Activated naive CD4-positive, alpha-beta T cell (primary cell): Measurements from ENCODE around the gene WDHD1.
"Not testable (repeated sequence)": the region's sequence is repeated elsewhere in the genome, so short reads cannot be mapped to it uniquely, and the experiment has no call there.

ENCODE experiments used
- DNase-seq, 4 experiments: peaks; one replicate each; lab custom pipeline; 2025; lab: John Stamatoyannopoulos, UW

The WDHD1 gene

DNA sequence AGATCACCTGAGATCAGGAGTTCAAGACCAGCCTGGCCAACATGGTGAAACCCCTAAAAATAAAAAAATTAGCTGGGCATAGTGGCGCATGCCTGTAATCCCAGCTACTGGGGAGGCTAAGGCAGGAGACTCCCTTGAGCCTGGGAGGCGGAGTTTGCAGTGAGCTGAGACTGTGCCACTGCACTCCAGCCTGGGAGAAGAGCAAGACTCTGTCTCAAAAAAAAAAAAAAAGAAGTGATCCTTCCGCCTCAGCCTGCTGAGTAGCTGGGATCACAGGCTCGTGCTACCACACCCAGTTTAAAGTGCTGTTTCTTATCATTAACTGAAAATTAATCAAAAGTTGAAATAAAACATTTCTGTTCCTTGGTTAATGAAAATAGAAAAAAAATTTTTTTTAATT lies 117.9 kb downstream of the WDHD1 start:
- not testable (repeated sequence) for DNase-seq

DNA sequence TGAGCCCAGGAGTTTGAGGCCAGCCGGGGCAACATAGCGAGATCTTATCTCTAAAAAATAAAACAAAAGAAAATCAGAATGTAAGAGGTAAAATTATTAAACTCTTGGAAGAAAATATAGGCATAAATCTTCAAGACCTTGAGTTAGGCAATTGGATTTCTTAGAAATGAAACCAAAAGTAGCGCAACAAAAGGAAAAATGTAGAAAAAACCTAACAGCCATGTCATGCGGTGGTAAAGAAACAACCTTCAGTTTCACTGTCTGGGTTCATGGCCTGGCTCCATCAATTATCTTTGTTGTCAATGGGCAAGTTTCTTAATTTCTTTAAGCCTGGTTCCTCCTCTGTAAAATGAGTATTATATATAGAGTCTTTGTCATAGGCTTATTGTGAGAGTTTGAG lies 118.7 kb downstream of the WDHD1 start:
- no peak for DNase-seq

DNA sequence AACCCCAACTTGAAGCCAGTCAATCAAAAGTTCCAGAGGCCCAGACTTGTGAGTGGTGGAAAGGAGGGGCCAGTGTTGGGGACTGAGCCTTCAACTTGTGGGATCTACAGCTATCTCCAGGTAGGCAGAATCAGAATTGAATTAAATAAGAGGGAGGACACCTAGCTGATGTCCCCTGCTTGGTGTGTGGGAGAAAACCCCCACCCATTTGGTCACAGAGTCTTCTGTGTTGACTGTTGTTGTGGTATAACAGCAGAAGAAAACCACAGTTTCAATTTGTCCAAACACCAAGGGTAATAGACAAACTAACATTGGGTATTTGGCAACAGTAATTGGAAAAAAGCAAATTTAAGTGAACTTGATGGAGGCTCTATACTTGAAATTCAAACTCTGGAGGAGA lies 120.8 kb downstream of the WDHD1 start:
- no peak for DNase-seq

DNA sequence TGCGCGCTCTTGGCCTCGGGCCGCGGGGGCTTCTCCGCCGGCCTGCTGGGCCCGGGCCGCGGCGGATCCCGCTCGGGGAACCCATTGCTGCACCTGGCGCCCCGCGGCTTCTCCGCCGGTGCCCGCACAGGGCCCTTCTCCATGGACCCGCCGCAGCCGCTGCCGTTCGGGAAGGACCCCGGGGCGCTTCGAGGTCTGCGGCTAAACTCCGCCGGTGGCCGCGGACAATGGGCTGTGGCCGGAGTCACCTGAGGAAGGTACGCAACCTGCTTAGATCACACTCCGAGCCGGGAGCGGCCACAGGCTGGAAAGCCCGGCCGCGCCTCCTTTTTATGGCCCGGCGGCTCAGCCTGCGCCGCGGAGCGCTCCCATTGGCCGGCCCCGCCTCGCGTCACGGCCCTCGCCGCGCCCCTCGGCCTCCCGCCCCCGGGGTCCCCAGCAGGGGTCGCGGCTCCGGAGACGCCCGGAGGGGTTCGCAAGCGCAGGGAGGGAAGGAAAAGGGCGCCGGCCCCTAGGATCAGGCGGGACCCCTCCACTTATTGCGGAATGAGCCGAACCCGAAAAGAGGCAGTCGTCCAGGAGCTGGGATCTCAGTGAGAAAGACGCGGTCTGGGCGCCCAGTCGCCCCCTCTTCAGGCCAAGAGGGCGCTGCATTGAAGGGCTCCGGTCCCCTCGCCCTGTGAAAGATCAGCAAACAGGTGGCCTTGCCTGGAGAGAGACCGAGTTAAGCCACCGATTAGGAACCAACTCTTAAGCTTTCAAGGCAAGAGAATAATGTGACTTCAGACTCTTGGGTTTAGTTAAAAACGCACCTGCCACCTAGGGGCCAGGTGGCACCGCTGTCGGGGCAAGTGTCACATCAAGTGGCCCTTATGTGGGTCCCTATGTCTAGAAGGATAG lies 124.1 kb downstream of the WDHD1 start, which contains the start of gene GCH1:
Gene GCH1 (minus strand): TSS at position 306 of the 900 bp plus-strand sequence. CDS start 163 bp downstream, at position 143.
- peak; percentile 35 to 67 (median 47) for DNase-seq

DNA sequence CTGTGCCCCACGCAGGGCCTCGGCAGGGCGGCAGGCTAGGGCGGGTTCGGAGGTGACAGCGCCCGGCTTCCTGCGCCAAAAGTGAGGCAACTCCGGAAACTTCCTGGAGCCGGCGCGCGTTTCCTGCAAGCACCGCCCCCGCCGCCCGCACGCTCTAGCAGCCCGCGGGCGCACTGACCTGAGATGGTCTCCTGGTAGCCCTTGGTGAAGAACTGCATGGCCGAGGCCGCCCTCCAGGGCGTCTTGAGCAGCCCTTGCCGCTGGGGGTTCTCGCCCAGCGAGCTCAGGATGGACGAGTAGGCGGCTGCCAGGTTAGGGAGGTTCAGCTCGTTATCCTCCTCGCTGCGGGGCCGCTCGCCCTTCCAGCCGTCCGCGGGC lies 124.8 kb downstream of the WDHD1 start:
- peak; percentile 44 to 74 (median 54) for DNase-seq

DNA sequence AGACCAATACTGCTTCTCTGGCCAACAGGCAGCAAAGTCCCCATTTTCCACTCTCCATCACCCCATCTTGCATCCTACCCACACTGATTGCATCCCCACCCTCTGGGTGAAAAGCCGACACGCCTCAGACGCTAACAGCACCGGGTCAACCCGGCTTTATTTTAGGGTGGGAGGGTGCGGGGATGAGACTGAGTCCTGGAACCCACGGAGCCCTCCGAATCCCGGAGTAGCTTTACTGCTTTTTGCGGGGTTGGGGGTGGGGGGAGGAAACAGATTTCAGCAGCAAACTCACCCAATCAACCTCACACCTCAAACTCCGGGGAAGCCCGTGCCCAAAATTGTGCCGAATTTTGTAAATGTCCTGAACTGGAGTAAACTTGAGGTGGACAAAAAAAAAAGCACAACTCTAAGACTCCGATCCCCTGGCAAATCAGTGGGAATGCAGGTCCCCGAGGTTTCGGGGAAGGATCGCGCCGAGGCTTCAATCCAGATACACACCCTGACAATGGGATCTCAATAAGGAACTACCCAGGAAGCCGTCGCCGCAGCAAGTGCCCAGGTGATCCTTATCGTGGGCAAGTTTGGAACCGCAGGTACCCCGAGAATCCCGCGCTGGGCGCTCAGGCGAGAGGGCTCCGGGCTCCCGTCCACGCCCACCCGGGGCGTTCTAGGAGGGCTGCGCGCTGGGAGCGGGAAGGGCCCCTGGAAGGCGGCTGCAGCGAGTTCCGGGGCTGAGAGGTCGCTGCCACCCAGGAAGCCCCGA lies 125.3 kb downstream of the WDHD1 start:
- DNase-seq = no peak

DNA sequence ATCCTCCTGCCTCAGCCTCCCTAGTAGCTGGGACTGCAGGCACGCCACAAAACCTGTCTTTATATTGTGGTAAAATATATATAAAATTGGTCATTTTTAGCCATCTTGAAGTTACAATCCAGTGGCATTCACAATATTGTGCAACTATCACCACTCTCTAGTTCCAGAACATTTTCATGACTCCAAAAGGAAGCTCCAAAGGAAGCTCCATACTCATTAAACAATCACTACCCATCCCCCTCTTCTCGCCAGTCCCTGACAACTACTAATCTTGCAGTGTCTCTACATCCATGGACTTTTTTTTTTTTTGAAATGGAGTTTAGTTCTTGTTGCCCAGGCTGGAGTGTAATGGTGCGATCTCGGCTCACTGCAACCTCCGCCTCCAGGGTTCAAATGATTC lies 127.3 kb downstream of the WDHD1 start:
- DNase-seq = no peak

DNA sequence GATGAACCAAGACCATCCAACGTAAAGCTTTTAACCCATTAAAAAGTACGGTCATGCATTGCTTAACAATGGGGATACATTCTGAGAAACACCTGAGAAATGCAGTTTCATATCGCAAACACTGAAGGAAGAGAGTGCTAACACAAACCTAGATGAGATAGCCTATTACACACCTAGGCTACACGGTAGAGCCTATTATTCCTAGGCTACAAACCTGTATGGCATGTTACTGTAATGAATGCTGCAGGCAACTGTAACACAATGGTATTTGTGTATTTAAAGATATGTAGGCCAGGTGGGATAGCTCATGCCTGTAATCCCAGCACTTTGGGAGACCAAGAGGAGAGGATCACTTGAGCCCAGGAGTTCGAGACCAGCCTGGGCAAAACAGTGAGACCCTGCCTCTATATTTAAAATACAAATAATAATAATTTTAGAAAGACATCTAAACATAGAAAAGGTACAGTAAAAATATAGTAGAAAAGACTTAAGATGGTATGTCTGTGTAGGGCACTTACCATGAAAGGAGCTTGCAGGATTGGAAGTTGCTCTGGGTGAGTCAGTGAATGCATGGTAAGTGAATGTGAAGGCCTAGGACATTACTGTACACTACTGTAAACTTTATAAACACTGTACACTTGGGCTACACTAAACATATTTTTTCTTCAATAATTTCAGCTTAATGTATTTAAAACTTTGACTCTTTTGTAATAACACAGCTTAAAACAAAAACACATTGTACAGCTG lies 128.9 kb downstream of the WDHD1 start:
- DNase-seq = not testable (repeated sequence)

DNA sequence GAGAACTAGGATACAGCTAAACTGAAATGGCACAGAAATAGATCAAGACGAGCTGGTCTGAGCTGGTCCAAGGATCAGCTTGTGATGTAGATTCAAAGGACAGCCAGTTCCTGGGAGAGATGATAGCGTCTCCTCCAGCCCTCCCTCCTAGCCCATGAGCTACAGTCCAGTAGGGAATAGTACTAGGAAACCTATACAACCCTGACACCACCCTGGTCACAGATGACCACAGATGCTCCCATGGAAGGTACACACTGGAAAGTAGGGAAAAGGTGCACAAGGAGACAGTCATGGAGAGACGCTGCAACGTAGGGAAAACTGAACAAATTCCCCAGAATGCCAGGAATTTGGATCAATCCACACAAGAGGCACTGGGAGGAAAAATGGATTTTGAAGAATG lies 131.2 kb downstream of the WDHD1 start:
- no peak for DNase-seq

DNA sequence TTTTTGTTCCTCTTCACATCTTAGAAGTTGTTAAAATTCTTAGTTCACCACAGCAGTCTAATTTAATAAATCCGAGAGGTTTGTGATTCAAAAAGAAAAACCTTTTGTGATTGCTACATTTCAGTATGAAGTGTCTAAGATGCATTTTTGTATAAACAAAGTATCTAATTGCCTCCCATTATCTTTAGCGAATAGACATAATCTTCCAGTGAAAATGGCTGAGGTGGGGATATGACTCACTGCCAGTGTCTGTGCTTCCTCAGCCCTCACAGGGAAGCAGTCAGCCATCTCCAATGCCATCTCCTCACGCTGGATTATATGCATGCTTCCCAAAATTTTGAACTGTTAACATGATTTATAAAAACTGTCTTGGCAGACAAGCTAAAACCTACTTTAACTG lies 131.9 kb downstream of the WDHD1 start:
- DNase-seq = no peak

DNA sequence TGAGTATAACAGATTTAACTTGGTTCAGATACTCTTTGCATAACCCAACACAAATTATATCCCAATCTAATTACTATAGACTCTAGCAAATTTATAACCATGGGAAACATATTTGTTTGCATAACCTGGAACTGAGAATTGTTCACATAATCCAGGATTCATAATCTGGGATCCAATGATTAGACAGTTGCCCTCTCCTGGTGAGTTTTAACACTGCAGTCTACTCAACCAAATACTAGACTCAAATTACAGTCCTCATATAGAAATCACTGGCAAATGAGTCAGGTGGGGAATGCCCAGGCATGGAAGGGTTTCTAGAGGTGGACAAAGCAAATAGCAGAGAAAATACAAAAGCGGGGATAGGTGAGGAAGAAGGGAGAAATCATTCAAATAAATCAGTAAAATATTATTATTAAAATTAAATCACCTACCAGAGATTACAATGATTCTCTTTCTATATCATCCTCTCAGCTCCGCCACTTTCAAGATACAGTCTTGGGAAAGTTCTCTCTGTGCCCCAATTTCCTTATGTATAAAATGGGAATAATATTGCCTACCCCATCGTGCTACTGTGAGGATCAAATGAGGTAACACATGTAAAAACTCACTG lies 133.6 kb downstream of the WDHD1 start:
- no peak for DNase-seq

DNA sequence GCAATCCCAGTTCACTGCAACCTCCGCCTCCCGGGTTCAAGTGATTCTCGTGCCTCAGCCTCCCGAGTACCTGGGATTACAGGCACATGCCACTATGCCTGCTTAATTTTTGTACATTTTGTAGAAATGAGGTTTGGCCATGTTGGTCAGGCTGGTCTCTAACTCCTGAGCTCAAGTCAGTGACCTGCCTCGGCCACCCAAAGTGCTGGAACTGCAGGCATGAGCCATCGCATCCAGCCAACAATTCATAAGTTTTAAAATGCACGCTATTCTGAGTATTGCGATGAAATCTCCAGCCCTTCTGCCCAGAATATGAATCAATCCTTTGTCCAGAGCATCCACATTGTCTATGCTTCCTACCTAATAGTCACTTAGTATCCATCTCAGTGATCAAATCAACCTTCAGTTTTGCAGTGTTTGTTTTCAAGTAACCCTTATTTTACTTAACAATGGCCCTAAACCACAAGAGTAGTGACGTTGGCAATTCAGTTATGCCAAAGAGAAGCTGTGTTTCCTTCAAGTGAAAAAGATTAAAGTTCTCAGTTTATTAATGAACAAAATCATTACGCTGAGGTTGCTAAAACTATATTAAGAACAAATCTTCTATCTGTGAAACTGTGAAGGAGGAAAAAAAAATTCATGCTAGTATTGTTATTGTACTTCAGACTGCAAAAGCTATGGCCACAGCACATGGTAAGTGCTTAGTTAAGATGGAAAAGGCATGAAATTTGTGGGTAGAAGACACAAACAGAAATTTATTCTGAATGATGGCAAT lies 135.2 kb downstream of the WDHD1 start:
- DNase-seq = no peak

DNA sequence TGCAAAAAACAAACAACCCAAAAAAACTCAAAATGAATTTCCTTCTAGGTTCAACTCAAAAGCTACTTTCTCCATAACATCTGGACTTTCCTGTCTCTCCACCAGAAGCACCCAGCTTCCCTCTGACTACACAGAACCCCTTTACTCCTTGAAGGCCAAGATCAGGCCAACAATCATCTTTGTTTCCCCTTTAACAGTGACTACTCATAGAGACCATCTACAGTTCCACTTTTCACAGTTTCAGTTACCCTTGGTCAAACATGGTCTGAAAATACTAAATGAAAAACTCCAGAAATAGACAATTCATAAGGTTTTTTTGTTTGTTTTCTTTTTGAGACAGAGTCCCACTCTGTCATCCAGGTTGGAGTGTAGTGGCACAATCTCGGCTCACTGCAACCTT lies 136.1 kb downstream of the WDHD1 start:
- DNase-seq = no peak

DNA sequence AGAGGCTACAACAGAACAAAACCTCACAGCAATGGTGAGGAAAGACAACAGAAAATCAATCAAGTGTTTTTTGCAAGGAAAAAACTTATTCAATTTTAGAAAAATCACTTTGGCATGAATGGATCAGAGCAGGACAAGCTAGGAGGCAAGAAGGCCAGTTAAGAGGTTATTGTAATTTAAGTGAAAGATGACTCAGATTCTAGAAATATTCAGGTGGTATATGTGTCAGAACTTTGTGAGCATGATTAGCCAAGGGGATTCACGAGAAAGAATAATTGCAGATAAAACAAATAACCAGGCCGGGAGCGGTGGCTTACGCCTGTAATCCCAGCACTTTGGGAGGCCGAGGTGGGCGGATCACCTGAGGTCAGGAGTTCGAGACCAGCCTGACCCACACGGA lies 137.0 kb downstream of the WDHD1 start:
- DNase-seq = no peak
